HG03521 (cell line): ENCODE data around the gene OBP2A.
"Not testable (repeated sequence)": the region's sequence is repeated elsewhere in the genome, so short reads cannot be mapped to it uniquely, and the experiment has no call there.

Experiments used
- ATAC-seq: cut with Tn5 transposase; IDR thresholded peaks from one replicate; pipeline ENCODE4 v1.9.1; 2021; ENCODE audit warnings: mild to moderate bottlenecking, moderate library complexity; ENCODE audit not compliant: unreplicated experiment

OBP2A gene

DNA sequence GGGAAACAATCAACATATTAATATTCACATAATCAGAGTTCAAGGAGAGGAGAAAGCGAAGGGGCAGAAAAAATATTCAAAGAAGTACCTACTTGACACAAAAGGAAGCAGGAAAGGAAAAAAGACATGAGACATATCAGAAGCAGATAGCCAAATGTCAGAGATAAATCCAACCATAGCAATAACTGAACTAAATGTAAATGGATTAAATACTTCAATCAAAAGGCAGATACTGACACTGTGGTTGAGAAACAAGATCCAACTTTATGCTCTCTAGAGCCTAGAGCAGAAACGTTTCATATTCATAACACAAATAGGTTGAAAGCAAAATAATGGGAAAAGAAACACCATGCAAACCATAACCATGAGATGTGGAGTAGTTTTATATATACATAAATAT, 36.5 kb upstream of the OBP2A start:
- ATAC-seq: no peak

DNA sequence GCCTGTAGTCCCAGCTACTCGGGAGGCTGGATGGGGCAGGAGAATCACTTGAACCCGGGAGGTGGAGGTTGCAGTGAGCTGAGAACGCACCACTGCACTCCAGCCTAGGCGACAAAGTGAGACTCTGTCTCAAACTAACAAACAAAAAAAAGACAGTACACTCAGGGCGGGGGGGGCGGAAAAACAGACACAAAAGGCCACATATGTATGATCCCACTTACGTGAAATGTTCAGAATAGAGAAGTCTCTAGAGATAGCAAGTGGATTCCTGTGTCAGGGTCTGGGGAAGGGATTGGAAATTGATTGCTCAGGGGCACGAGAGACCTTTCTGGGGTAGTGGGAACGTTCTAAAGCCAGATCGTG, 33.7 kb upstream of the OBP2A start:
- ATAC-seq: no peak

DNA sequence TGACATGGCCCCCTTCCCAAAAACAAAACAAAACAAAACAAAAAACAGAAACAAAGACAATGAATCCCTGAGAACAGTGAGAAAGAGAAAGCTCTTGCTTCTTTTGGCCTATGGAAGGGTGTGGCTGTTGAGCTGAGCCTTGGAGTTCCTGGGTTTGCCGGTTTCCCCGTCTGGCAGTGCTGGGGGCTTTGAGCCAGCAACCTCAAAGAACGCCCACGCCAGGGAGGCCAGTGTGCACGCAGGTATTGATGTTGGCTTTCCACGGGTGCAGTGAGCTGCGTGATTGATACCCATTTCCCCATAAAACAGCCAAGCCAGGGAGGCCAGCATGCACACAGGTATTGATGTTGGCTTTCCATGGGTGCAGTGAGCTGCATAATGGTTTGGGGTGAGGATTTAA, 33.0 kb upstream of the OBP2A start:
- ATAC-seq: no peak

DNA sequence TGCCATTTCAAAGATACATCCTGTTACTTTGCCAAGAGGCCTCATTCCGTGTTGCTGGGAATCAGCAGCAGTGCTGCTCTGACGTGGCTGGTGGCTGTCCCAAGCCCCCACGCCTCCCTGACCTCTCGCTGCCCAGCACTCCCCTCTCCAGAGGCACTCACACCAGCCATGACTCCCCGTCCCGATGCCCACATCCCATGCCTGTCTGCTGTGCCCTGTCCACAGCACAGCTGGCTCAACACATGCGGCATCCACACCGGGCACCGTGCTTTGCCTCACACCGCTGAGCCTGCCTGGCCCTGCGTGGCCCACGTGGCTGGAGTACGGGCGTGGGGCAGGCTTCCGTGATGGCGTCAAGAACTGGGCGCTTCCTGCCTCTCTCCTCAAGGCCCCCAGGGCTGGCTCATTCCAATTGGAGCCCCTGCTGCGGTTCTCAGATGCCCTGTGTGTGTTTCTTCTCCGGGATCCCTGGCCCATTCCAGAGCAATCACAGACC, 32.5 kb upstream of the OBP2A start:
- ATAC-seq: no peak

DNA sequence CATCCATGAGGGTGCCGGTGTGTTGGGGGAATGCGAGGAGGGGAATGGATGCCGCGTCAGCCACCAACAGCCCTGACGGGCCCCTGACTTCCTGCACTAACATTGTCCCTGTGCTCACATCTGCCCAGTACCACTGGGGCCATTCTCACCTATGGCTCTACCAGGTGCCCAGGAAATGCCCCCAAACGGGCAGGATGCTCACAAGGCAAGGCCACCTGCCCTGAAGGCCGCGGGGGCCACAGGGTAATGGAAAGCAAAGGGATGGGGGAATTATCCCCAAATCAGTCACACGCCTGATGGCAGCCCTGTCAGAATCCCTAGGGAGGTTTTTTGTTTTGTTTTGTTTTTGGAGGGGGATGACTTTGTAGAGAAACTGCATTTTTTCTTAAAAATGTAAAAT, 32.0 kb upstream of the OBP2A start:
- not testable (repeated sequence) for ATAC-seq

DNA sequence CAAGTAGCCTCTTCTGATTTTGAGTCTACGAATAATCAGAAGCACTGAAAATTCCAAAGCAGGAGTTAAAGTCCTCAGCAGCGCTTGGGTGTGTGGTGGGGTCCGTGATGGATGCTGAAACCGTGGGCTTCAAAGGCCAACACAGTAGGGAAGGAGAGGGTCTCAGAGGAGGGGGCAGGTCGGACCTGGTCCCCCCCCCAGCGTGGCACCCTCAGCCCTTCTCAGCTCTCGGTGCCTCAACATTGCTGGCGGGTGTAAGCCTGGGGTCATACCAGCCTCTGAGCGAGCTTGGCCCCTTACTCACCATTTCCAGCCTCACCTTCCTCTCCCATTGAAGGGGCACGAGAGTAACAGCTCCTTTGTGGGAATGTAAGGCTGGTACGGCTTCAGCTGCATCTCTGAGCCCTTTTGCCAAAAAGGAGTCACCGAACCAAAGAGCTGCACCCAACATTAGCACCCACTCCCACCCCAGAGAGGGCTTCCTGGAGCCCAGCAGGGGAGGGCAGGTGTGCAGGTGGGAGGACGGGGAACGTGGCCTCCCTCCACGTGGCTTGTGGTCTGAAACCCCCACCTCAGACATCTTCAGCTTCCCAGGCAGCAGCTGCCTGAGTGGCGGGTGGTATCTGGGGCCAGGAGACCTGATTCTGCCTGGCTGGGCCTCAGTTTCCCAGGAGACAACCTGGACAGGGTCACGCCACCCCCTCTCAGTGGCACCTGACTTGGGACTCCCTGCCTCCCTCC, 31.4 kb upstream of the OBP2A start:
- ATAC-seq: no peak

DNA sequence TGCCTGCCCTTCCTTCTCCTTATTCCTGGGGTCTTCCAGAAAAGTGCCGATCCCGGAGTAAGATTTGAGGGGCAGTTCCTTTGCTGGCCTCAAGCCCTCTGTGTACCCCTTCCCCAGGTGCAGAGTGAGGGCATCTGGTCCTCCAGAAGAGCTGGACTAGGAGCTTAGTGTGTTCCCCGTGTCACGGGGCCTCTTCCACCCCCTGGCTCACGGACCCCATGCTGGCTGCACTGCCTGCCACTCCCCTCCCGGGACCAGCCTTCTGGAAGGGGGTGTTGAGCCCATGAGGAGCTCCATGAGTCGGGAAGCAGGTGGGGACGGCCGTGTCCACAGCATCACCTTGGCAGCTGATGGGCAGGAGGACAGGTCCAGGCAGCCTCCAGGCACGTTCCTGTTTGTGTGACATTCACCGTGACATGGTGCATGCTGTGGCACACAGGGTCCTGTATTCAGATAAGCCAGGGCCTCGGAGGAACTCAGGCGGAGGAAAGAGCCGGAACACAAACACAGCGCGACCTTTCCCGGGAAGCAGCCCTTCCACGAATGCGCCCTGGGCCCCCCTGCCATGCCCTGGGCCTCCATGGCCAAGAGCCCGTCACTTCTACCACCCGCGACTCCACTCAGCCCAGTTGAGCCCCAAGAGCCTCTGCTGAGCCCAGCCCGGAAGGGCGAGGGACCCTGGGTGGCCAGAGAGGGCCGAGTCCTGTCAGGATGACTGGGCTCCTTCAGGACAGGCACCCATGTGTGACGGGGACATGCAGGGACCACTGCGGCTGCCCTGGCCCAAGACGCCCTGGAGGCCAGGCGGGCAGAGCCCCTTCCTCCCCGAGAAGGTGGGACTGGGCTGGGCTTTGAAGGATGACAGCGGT, 30.6 kb upstream of the OBP2A start:
- ATAC-seq: no peak

DNA sequence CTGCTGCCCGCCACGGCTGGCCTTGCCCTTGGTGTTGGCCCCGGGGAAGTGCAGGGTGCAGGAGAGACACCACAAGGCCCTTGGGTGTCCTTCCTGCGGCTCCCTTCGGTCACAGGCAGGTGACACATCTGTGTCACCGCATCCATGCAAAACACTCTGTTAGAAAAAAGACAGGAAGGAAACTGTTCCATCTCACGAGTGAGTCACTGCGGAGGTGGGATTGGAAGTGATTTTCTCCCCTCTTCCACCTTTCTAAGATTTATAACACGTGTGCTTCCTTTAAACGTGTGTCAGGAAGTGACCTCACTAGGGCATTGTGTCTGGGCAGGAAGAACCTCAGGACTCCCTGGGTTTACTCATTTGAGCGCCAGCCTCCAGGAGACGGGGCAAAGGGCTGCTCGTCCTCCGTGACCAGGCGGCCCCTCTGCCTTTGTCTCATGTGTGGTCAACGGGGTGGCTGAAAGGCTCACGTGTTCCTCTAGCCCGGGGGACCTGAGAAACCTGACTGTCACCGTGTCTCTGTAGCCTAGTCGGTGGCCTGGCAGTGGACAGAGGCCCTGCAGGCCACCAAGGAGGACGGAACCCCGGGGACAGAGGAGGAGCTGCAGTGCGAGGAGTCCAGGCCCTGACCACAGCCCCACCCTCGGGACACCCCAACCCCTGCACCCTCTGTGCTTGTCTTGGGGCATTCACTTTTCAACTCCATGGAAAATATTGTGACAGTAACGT, 29.6 kb upstream of the OBP2A start:
- ATAC-seq: no peak

DNA sequence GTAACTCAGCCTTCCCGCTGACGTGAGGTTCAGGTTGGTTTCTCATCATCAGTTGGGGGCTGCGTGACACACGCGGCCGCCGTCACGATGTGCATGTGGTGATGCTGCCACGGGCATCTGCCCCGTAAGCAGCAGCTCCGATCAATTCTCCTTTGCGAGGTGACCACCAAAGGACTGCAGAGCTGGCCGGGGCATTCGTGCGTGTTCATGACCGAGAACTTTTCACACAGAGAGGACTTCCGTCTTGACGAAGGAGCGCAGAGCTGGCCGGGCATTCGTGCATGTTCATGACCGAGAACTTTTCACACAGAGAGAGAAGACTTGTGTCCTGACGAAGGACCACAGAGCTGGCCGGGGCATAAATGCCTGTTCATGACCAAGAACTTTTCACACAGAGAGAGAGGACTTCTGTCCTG, 28.5 kb upstream of the OBP2A start:
- no peak for ATAC-seq

DNA sequence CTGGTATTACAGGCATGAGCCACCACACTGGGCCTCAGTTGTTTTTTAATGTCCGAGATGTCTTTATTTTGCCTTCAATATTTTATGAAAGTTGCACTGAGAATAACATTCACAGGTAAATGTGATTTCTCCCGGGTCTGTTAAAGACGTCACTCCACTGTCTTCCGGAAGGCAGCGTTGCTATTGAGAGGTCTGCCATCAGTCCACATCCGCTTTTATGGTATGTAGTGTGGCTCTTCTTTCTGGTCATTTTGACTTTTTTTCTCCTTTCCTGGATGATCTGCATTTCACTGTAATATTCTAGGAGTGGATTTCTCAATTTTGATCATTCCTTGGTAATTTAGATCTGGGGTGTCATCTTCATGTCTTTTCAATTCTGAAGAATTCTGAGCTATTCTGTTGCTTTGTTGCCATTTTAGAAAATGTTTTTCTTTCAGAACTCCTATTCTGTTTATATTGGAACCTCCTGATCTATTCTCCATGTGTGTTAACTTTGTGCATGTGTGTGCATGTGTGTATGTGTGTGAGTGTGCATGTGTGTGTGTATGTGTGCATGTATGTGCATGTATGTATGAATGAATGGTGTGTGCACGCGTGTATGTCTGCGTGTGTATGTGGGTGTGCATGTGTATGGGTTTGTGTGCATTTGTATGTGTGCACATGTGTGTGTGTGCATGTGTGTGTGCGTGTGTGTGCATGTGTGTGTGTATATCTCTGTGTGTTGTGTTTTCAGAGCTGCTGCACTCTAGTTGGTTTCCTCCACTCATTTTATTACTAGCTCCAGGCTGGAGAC, 26.6 kb upstream of the OBP2A start:
- ATAC-seq: no peak

DNA sequence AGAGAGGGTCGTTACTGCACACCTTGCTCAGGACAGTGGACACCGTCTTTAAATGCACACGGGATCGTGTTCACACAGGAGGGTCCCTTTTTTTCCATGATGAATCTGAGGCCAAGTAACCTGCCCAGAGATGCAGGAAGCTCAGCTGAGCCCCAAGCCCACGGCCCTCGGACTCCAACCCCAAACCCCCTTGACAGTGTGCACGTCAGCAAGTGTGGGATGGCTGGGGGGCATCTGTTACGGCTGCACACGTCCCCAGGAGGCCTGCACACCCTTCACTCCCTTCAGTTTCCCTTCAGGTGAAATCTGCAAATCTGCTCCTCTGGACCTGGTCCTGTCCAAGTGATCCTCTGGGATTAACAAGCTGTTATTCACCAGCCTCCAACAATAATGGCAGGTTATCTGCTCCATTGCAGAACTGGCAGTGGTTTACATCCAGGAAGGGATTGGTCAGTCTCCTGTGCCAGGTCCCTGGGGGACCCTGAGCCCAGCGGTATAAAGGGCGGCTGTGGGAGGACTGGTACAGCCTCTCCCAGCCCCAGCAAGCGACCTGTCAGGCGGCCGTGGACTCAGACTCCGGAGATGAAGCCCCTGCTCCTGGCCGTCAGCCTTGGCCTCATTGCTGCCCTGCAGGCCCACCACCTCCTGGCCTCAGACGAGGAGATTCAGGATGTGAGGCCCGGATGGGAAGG, 24.9 kb upstream of the OBP2A start, which contains the start of gene LCN1:
TSS of gene LCN1 (plus strand) at position 525 of the 692 bp plus-strand sequence. CDS start at position 583, 58 bp downstream.
- no peak for ATAC-seq

DNA sequence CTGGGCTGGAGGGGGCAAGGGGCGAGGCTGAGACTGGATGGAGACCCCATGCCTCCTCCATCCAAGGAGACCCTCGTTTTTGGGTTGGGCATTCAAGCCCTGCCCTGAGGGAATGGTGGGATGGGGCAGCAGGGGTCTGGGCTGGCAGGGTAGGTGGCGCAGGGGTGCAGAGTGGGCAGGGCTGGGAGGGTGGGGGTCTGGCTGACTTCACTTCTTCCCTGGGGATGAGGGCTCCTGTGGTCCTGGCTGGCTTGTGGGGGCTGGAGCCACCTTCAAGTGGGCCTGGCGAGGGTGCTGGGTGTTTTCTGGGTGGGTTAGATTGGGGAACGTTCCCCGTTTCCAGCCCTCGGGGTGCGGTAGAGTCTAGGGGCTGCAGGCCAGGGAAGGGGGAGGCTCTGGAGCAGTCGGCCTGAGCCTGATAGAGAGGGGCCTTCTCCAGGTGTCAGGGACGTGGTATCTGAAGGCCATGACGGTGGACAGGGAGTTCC, 24.3 kb upstream of the OBP2A start:
- ATAC-seq: no peak

DNA sequence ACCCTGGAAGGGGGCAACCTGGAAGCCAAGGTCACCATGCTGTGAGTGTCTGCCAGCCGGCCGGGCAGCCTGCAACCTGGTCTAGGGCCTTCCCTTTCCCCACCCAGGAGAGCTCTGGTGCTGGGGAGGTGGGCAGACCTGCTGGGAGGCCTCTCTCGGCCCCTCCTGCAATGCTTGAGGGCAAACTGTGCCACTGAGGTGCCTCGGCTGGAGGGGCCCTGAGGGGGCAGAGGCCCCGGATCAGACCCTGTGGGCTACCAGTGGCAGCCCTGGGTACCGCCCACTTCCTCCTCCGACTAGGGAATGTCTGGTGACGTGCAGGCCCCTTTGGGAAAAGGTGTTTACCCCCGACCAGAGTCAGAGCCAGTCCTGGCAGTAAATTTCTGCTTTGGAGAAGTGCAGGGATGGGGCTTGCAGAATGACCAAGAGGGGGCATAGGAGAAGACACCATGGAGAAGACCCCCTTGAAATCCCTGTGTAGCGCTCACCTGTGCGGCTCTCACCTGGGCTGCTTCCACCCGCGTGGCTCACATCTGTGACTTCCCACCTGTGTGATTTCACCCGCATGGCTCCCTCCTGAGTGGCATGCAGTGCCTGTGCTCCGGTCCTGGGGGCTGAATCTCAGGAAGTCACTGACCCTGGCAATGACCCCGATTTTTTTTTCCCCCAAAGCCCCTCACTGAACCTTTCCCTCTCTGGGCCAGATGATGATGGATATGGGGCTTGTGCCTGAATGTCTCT, 23.6 kb upstream of the OBP2A start:
- no peak for ATAC-seq

DNA sequence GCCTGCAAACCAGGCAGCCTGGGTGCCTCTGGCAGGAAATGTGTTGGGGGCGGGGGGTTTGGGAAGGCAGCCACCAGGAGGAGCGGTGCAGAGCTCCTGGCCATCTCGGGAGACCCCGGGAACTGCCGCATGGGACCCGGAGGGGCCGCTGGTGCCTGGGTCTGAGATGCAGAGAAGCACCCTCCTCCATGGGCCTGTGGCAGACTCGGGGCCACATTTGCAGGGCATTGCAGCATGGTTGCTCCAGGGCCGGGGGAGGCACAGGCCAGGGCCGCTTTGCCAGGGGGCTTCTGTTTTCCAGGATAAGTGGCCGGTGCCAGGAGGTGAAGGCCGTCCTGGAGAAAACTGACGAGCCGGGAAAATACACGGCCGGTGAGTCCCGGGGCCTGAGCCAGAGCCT, 23.0 kb upstream of the OBP2A start:
- ATAC-seq: no peak

DNA sequence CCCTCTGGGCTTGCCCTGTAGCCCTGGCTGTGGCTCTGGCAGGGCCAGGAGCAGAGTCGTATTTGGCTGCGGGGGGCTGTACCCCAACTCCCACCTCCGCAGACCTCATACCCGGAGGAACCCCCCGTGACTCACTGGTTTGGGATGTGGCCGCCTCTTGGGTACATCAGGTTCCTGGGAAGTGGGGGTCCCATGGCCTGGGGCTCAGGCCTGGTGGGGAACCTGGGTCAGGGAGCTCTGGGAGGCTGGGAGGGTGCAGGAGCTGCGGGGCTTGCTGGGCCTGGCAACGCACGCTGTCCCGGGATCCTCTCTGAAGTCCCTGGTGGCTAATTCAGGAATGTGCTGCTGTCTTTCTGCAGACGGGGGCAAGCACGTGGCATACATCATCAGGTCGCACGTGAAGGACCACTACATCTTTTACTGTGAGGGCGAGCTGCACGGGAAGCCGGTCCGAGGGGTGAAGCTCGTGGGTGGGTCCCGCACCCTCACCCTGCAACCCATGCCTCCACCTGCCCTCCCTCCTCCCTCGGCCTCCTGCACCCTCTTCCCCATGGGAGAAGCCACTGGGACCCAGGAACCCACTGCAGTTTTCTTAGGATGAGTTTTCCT, 22.3 kb upstream of the OBP2A start:
- ATAC-seq: no peak

DNA sequence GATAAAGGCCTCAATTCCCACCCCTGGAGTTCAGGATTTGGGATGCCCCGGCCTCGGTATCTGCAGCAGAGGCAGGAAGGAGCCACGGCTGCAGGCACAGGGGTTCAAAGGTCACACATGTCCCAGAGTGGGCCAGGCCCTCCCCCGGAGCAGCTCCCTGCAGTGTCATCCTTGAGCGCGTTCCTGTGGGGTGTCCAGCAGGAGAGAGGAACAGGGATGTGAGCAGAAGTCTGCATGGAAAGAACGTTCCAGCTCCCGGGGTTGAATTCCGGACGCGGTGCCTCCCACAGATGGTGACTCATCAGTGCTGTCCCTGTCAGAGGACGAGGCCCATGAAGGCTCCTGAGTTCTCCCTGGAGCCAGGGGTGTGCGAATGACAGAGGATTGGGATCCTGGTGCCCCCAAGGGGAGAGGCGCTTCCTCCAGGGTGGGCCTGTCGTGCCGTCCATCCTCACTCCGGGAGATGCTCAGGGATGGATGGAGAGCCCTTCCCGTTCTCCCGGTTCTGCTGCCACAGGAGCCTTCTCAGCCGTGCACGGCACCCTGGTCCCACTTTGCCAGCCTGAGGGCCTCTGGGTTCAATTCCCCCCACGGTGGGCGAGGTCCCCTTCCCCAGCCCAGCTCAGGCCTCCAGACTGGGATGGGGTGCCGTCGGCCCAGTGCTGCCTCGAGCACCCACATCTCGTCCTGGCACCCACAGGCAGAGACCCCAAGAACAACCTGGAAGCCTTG, 21.6 kb upstream of the OBP2A start:
- ATAC-seq: no peak

DNA sequence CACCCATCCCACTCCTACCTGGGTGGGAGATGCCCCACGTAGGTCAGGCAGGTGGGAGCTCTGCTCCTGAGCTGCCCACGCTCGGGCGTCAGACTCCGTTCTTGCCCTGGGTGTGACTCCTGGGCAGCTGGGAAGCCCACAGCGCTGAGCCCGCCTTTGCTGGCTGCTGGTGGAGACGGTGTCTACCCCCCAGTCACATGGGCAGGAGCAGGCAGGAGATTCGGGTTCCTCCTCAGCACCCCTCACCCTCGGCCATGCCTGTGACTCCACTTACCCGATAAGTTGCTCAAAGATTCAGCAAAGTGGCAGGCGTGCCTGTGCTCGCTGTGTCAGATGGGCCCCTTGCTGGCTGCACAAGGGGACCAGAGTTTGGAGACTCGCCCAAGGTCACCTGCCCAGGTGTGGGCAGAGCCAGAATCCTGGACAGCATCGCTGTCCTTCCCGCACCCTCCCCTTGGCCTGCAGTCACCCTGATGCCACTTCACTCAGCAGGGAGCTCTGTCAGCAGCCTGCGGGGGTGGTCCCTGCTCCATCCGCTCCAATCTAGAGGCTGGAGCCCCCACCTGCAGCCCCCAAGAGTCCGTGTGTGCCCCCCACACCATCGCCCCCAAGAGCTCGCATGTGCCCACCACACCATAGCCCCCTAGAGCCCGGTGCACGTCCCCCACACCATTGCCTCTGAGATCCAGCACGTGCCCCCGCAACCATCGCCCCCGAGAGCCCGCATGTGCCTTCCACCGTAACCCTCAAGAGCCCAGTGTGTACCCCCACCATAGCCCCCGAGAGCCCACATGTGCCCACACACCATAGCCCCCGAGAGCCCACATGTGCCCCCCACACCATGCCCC, 20.5 kb upstream of the OBP2A start:
- no peak for ATAC-seq
